ENCODE data around the gene PRR19. TPM values are rescaled to one million over a fixed set of nuclear protein-coding genes. Genes with fewer than 3 reads are reported as not detected.
"Not testable (repeated sequence)": the region's sequence is repeated elsewhere in the genome, so short reads cannot be mapped to it uniquely, and the experiment has no call there.

Gene PRR19
- total RNA-seq, 4 donors from 2014 or later, result 0.27 to 0.45 TPM; not detected in 2

DNA sequence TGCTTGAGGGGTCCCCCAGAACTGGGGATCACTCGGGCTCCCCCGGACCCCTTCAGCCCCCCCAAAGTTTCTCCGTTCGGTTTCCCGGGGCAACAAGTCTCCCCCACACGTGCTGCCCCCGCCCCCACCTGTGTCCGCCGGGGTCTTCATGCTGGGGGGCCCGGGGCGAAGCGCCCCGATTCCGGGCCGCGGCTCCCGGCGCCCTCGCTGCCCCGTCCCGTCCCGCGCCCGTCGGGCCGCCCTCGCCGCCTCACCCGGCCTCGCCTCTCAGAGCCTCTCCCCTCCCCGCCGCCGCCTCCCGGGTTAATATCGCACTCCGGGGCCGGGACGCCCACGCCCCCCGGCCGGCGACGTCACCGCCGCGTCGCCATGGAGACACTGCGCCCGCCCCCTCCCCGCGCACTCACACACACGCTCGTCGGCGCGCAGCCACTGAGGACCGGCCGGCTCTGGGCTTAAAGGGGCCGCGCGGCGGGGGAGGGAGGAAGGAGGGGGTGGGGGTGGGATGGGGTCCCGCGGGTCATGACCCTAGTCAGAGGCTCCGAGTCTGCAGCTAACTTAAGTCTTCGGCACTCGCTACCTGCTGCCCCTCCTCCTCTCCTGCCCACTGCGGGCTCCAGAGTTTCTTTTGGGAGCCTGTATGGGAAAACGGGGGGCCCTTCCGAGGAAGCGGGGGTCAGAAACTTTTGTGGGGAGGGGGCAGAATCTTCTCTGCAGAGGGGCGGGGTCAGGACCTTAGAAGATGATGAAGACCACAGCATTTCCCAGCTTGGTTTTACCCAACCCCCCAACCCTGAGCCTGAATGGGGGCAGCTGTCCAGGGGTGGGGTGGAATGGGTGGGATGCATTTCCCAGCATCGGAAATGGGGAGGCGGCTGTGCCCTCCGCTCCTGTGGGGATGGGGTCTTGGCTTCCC, 46.8 kb upstream of the PRR19 start, which contains the start of gene ERF:
Gene ERF (minus strand): TSS at position 279 of the 916 bp plus-strand sequence. CDS start 129 bp downstream, at position 150.
- peak within 1 kb of the TSS; percentile 94 to 97 (median 97) for H3K27ac ChIP-seq
- H3K36me3 ChIP-seq, result no peaks in the 10 kb centered on the region
- H3K27me3 ChIP-seq, result no peaks in the 10 kb centered on the region
- H3K4me3 ChIP-seq (replicated peaks in 1 of 3), result peak within 1 kb of the TSS; percentile 82 to 93 (median 91)
- no peaks in the 10 kb centered on the region for H3K9me3 ChIP-seq
- WGBS, 2 donors, result 0 to 1% methylated on average over 4 to 24 of the region's 75 CpGs
- H3K4me1 ChIP-seq, result peaks cover 26 to 46% of the 10 kb centered on the region in 2 donors
- peak; percentile 91 to 92 for DNase-seq
- TF ChIP-seq, protein P1, sequence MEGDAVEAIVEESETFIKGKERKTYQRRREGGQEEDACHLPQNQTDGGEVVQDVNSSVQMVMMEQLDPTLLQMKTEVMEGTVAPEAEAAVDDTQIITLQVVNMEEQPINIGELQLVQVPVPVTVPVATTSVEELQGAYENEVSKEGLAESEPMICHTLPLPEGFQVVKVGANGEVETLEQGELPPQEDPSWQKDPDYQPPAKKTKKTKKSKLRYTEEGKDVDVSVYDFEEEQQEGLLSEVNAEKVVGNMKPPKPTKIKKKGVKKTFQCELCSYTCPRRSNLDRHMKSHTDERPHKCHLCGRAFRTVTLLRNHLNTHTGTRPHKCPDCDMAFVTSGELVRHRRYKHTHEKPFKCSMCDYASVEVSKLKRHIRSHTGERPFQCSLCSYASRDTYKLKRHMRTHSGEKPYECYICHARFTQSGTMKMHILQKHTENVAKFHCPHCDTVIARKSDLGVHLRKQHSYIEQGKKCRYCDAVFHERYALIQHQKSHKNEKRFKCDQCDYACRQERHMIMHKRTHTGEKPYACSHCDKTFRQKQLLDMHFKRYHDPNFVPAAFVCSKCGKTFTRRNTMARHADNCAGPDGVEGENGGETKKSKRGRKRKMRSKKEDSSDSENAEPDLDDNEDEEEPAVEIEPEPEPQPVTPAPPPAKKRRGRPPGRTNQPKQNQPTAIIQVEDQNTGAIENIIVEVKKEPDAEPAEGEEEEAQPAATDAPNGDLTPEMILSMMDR (IDR thresholded peaks at IDR 0.05), result peak in 1 of 6 experiments; percentile 7
- peak; percentile 79 to 96 for TF ChIP-seq POLR2A (IDR thresholded peaks at IDR 0.05)
- intact Hi-C loops (cut with DNase I), result no loop called here

DNA sequence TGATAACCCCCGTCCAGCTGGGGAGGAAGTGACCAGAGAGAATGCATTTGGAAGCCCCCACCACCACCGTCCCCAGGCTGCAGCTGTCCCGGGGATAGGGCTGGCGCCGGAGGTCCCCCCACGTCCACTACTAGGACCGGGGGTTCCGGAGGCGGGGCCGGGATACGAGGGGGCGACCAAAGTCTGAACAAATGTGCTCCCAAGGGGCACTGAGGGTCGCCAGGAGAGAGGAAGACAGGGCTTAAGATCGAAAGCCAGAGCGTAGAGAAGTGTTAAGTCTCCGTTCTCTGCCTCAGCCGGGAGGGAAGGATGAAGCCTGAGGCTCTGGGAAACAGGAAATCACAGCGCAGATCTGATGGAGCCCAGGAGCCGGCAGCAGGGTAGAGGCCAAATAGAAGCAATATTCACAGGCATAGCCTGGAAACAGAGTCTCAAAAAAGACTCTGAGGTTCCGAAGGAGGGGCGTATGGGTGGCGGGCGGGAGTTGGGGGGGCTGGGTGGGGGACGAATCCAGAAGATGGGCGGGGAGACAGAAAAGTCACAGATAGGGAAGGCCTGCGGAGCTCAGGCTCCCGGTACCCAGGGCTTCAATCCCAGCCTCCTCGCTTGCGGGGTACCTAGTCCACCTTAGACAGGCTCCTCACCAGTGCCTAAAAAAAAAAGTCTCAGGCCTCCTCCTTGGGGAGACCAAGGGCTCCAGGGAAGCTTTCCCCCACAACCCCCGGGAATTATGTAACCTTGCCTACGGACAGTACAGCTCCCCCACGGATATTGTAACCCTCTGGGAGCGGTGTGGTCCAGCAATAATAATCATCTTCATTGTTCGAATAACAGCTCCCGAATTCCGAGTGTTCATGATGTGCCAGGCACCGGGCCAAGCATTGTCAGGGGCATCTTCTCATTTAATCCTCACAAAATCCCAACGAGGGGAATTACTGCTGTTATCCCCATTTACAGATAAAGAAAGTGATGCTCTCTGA, 45.9 kb upstream of the PRR19 start:
- TF ChIP-seq, protein P1 (IDR thresholded peaks at IDR 0.05), result no peak
- peak in 1 of 2 donors; percentile 25 for TF ChIP-seq POLR2A (IDR thresholded peaks at IDR 0.05)
- intact Hi-C loops (cut with DNase I), result no loop called here
- no peaks in the 10 kb centered on the region for H3K9me3 ChIP-seq
- 11 to 12% methylated on average over 32 to 35 of the region's 38 CpGs for whole genome bisulfite sequencing, 2 donors
- H3K36me3 ChIP-seq, result no peaks in the 10 kb centered on the region
- peak overlapping the region; percentile 85 to 97 (median 97) for H3K27ac ChIP-seq
- H3K4me1 ChIP-seq, result peaks cover 23 to 37% of the 10 kb centered on the region in 2 donors
- H3K27me3 ChIP-seq, result no peaks in the 10 kb centered on the region
- peak; percentile 31 to 38 for DNase-seq
- peak overlapping the region; percentile 27 to 93 (median 78) for H3K4me3 ChIP-seq (replicated peaks in 1 of 3)

DNA sequence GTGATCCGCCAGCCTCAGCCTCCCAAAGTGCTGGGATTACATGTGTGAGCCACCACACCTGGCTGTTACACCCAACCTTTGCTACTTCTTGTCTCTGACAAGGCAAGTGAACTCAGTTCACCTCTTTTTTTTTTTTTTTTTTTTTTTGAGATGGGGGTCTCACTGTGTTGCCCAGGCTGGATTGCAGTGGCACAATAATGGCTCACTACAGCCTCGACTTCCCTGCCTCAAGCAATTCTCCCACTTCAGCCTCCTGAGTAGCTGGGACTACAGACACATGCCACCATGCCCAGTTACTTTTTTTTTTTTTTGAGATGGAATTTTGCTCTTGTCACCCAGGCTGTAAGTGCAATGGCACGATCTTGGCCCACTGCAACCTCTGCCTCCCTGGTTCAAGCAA, 44.1 kb upstream of the PRR19 start:
- H3K36me3 ChIP-seq; DNase-seq; H3K9me3 ChIP-seq; H3K4me3 ChIP-seq (replicated peaks in 1 of 3); H3K27ac ChIP-seq; H3K27me3 ChIP-seq; intact Hi-C loops (cut with DNase I): not testable (repeated sequence)
- WGBS, 2 donors, result 82 to 83% methylated on average over 3 of the region's 3 CpGs
- H3K4me1 ChIP-seq, result peaks cover 8 to 19% of the 10 kb centered on the region in 2 donors

DNA sequence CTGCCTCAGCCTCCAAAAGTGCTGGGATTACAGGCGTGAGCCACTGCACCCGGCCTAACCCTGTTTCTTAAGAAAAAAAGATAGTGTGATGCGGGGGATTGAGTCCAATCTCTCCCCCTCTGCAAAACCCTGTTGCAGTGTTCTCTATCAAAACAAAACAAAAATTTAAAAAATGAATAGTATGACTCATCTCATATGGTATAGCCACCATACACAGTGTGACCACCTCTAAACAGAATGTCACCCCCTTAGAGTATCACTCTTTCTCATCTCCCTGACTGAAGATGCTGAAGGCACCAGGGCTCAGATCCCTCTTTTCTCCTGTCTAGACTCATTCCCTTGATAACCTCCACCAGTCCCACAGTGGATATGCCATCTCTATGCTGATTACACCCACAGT, 40.2 kb upstream of the PRR19 start:
- peaks cover 0 to 1% of the 10 kb centered on the region in 2 donors for H3K4me1 ChIP-seq
- intact Hi-C loops (cut with DNase I), result no loop called here
- WGBS, 2 donors, result 88 to 92% methylated on average over 3 of the region's 3 CpGs

DNA sequence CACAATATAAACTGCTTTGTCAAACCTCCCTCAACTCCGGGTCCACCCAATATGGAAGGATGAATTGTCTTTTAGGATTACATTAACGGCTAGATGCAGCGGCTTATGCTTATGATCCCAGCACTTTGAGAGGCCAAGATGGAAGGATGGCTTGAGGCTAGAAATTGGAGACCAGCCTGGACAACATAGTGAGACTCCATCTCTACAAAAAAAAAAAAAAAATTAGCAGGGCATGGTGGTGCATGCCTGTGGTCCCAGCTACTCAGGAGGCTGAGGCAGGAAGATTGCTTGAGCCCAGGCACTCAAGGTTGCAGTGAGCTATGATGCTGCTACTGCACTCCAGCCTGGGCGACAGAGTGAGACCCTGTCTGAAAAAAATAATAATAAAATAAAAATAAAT, 35.8 kb upstream of the PRR19 start:
- H3K27ac ChIP-seq; intact Hi-C loops (cut with DNase I): not testable (repeated sequence)

More for the DNA sequence above, 40.2 kb upstream of the PRR19 start:
- Histone ChIP-seq H3K27me3 (no peaks in the 10 kb centered on the region), H3K4me3 (replicated peaks in 1 of 3) (no peak overlapping the region), H3K36me3 (no peaks in the 10 kb centered on the region), H3K27ac (no peak overlapping the region), H3K9me3 (no peaks in the 10 kb centered on the region)
- DNase-seq, result no peak
- TF ChIP-seq, protein P1 (IDR thresholded peaks at IDR 0.05), result no peak
- no peak for TF ChIP-seq POLR2A (IDR thresholded peaks at IDR 0.05)

DNA sequence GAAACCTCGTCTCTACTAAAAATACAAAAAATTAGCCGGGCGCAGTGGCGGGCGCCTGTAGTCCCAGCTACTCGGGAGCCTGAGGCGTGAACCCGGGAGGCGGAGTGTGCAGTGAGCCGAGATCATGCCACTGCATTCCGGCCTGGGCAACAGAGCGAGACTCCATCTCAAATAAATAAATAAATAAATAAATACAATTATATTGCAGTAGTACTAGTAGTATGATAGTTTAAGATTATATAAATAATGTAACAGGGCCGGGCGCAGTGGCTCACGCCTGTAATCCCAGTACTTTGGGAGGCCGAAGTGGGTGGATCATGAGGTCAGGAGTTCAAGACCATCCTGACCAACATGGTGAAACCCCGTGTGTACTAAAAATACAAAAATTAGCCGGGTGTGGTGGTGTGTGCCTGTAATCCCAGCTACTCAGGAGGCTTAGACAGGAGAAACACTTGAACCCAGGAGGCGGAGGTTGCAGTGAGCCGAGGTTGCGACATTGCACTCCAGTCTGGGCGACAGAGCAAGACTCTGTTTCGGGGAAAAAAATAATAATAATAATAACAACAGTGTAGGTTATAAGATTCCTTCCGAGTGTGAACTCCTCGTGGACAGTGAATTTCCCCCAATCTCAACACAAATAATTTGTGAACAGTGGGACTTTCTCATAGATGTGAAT, 34.9 kb upstream of the PRR19 start:
- H3K27ac ChIP-seq; intact Hi-C loops (cut with DNase I); H3K4me3 ChIP-seq (replicated peaks in 1 of 3); DNase-seq; H3K9me3 ChIP-seq; H3K27me3 ChIP-seq; H3K36me3 ChIP-seq: not testable (repeated sequence)
- WGBS, 2 donors, result 87% methylated on average over 25 of the region's 25 CpGs
- peaks cover 20 to 29% of the 10 kb centered on the region in 2 donors for H3K4me1 ChIP-seq

More for the DNA sequence above, 35.8 kb upstream of the PRR19 start:
- peaks cover 19 to 21% of the 10 kb centered on the region in 2 donors for H3K4me1 ChIP-seq
- WGBS, 2 donors, result 89 to 90% methylated on average over 4 of the region's 4 CpGs
- H3K4me3 ChIP-seq (replicated peaks in 1 of 3); H3K36me3 ChIP-seq; H3K9me3 ChIP-seq; H3K27me3 ChIP-seq; DNase-seq: not testable (repeated sequence)
